ENCODE data around the gene UST. TPM values are rescaled to one million over a fixed set of nuclear protein-coding genes. Genes with fewer than 3 reads are reported as not detected.
A peak's percentile ranks its signal among the peaks of the same experiment; 100 is the strongest.

The UST gene
- total RNA-seq, 5 donors from 2014 or later (not counting 1 experiment from before 2014, with no cell fraction given): 1.9 to 5.3 (median 3.0) TPM

- no peak overlapping the region for H3K4me3 ChIP-seq (ENCODE audit: control insufficient read depth in 1 of 2, extremely low read depth in 1 of 2, low read length in 1 of 2)
- Mint-ChIP-seq H3K9me3 (peaks cover 0 to 9% (median 4%) of the 10 kb centered on the region in 3 donors), H3K4me1 (peaks cover 17 to 36% (median 23%) of the 10 kb centered on the region in 3 donors), H3K36me3 (peaks cover 4% of the 10 kb centered on the region), H3K27ac (peak overlapping the region; percentile 8 to 27), H3K27me3 (peaks cover 4% of the 10 kb centered on the region in 2 donors), H3K4me3 (peak overlapping the region in 2 of 3 donors; percentile 2 to 76)
- DNase-seq (peak in 1 of 35 experiments; percentile 20), ATAC-seq (replicated peaks in 1 of 4) (no peak)
- H3K36me3 ChIP-seq (ENCODE audit: control insufficient read depth in 2 of 2, extremely low read depth in 1 of 2, insufficient read depth in 1 of 2, low read length in 1 of 2): no peaks in the 10 kb centered on the region
- H3K9me3 ChIP-seq: no peaks in the 10 kb centered on the region
- POLR2A ChIA-PET: no interaction called here
- no CpG with 5 or more reads among the region's 4 CpGs for WGBS (ENCODE audit: insufficient coverage)
- no peaks in the 10 kb centered on the region for H3K27me3 ChIP-seq (replicated peaks in 1 of 2; ENCODE audit: control insufficient read depth in 2 of 2, extremely low read depth in 1 of 2, insufficient read depth in 2 of 2, low read length in 1 of 2)
- CTCF ChIA-PET: no interaction called here
- H3K4me1 ChIP-seq (ENCODE audit: control insufficient read depth in 1 of 2, extremely low read depth in 1 of 2, insufficient read depth in 2 of 2, low read length in 2 of 2): peaks cover 9 to 14% of the 10 kb centered on the region in 2 experiments
- peak overlapping the region; percentile 56 for H3K27ac ChIP-seq (ENCODE audit: low read length)
Observed at GRCh38 chr6:148829415-148830101, 82.7 kb downstream of the UST start.

- H3K9me3 ChIP-seq: no peaks in the 10 kb centered on the region
- H3K4me3 Mint-ChIP-seq: peak overlapping the region; percentile 61 to 76 (median 75)
- CTCF ChIA-PET: interaction anchor here in 1 of 2 donors (1.4 kb wide), 1 partner anchor 70 kb away, joined by 6 read pairs; no protein-coding TSS in a partner anchor
- H3K27ac Mint-ChIP-seq: peak overlapping the region; percentile 69 to 72
- H3K4me1 ChIP-seq (ENCODE audit: control insufficient read depth in 1 of 2, extremely low read depth in 1 of 2, insufficient read depth in 2 of 2, low read length in 2 of 2): peaks cover 9 to 17% of the 10 kb centered on the region in 2 experiments
- H3K9me3 Mint-ChIP-seq: peaks cover 0 to 3% (median 0%) of the 10 kb centered on the region in 3 donors
- H3K27ac ChIP-seq (ENCODE audit: low read length): peak overlapping the region; percentile 56
- H3K27me3 ChIP-seq (replicated peaks in 1 of 2; ENCODE audit: control insufficient read depth in 2 of 2, extremely low read depth in 1 of 2, insufficient read depth in 2 of 2, low read length in 1 of 2): no peaks in the 10 kb centered on the region
- H3K27me3 Mint-ChIP-seq: no peaks in the 10 kb centered on the region
- peak overlapping the region in 1 of 2 donors; percentile 40 for H3K4me3 ChIP-seq (ENCODE audit: control insufficient read depth in 1 of 2, extremely low read depth in 1 of 2, low read length in 1 of 2)
- ATAC-seq (replicated peaks in 1 of 4) (peak in 3 of 4 experiments; percentile 45 to 64 (median 49)), DNase-seq (peak in 1 of 35 experiments; percentile 44)
- H3K36me3 ChIP-seq (ENCODE audit: control insufficient read depth in 2 of 2, extremely low read depth in 1 of 2, insufficient read depth in 1 of 2, low read length in 1 of 2): no peaks in the 10 kb centered on the region
- WGBS (ENCODE audit: insufficient coverage): no CpG with 5 or more reads among the region's 3 CpGs
- H3K4me1 Mint-ChIP-seq: peaks cover 17 to 35% (median 25%) of the 10 kb centered on the region in 3 donors
- POLR2A ChIA-PET: no interaction called here
- no peaks in the 10 kb centered on the region for H3K36me3 Mint-ChIP-seq
Observed at GRCh38 chr6:148830614-148831013, 83.8 kb downstream of the UST start.

- Histone ChIP-seq H3K9me3 (no peaks in the 10 kb centered on the region), H3K27ac (ENCODE audit: low read length) (peak overlapping the region; percentile 56), H3K4me1 (ENCODE audit: control insufficient read depth in 1 of 2, extremely low read depth in 1 of 2, insufficient read depth in 2 of 2, low read length in 2 of 2) (peaks cover 9 to 19% of the 10 kb centered on the region in 2 experiments), H3K27me3 (replicated peaks in 1 of 2; ENCODE audit: control insufficient read depth in 2 of 2, extremely low read depth in 1 of 2, insufficient read depth in 2 of 2, low read length in 1 of 2) (no peaks in the 10 kb centered on the region), H3K4me3 (ENCODE audit: control insufficient read depth in 1 of 2, extremely low read depth in 1 of 2, low read length in 1 of 2) (peak overlapping the region in 1 of 2 donors; percentile 40), H3K36me3 (ENCODE audit: control insufficient read depth in 2 of 2, extremely low read depth in 1 of 2, insufficient read depth in 1 of 2, low read length in 1 of 2) (no peaks in the 10 kb centered on the region)
- peak overlapping the region; percentile 61 to 76 (median 75) for H3K4me3 Mint-ChIP-seq
- DNase-seq (peak in 28 of 35 experiments; percentile 4 to 61 (median 19)), ATAC-seq (replicated peaks in 1 of 4) (peak; percentile 69 to 87 (median 76))
- H3K4me1 Mint-ChIP-seq: peaks cover 17 to 37% (median 28%) of the 10 kb centered on the region in 3 donors
- ChIA-PET POLR2A (no interaction called here), CTCF (interaction anchor here in 1 of 2 donors (1.4 kb wide), 1 partner anchor 70 kb away, joined by 6 read pairs; no protein-coding TSS in a partner anchor)
- H3K36me3 Mint-ChIP-seq: no peaks in the 10 kb centered on the region
- no peaks in the 10 kb centered on the region for H3K9me3 Mint-ChIP-seq
- WGBS (ENCODE audit: insufficient coverage): 0% methylated on average over 3 of the region's 6 CpGs
- H3K27ac Mint-ChIP-seq: peak overlapping the region; percentile 69 to 72
- H3K27me3 Mint-ChIP-seq: no peaks in the 10 kb centered on the region
Observed at GRCh38 chr6:148831064-148831463, 84.2 kb downstream of the UST start.

- ChIA-PET POLR2A (no interaction called here), CTCF (interaction anchor here in 1 of 2 donors (1.4 kb wide), 1 partner anchor 71 kb away, joined by 6 read pairs; no protein-coding TSS in a partner anchor)
- H3K27ac ChIP-seq (ENCODE audit: low read length): peak overlapping the region; percentile 56
- H3K4me3 ChIP-seq (ENCODE audit: control insufficient read depth in 1 of 2, extremely low read depth in 1 of 2, low read length in 1 of 2): no peak overlapping the region
- WGBS (ENCODE audit: insufficient coverage): 20% methylated on average over 1 of the region's 5 CpGs
- Mint-ChIP-seq H3K27me3 (no peaks in the 10 kb centered on the region), H3K4me3 (peak overlapping the region in 2 of 3 donors; percentile 61 to 75), H3K36me3 (no peaks in the 10 kb centered on the region), H3K9me3 (no peaks in the 10 kb centered on the region), H3K4me1 (peaks cover 17 to 40% (median 28%) of the 10 kb centered on the region in 3 donors), H3K27ac (no peak overlapping the region)
- no peaks in the 10 kb centered on the region for H3K36me3 ChIP-seq (ENCODE audit: control insufficient read depth in 2 of 2, extremely low read depth in 1 of 2, insufficient read depth in 1 of 2, low read length in 1 of 2)
- ATAC-seq (replicated peaks in 1 of 4) (no peak), DNase-seq (no peak)
- peaks cover 9 to 22% of the 10 kb centered on the region in 2 experiments for H3K4me1 ChIP-seq (ENCODE audit: control insufficient read depth in 1 of 2, extremely low read depth in 1 of 2, insufficient read depth in 2 of 2, low read length in 2 of 2)
- H3K27me3 ChIP-seq (replicated peaks in 1 of 2; ENCODE audit: control insufficient read depth in 2 of 2, extremely low read depth in 1 of 2, insufficient read depth in 2 of 2, low read length in 1 of 2): no peaks in the 10 kb centered on the region
- H3K9me3 ChIP-seq: no peaks in the 10 kb centered on the region
Observed at GRCh38 chr6:148831531-148831930, 84.7 kb downstream of the UST start.

- Mint-ChIP-seq H3K4me1 (peaks cover under 1 to 18% (median 13%) of the 10 kb centered on the region in 3 donors), H3K4me3 (no peak overlapping the region), H3K27ac (no peak overlapping the region), H3K36me3 (no peaks in the 10 kb centered on the region), H3K27me3 (no peaks in the 10 kb centered on the region), H3K9me3 (no peaks in the 10 kb centered on the region)
- no peaks in the 10 kb centered on the region for H3K9me3 ChIP-seq
- DNase-seq (peak in 1 of 35 experiments; percentile 21), ATAC-seq (replicated peaks in 1 of 4) (no peak)
- H3K36me3 ChIP-seq (ENCODE audit: control insufficient read depth in 2 of 2, extremely low read depth in 1 of 2, insufficient read depth in 1 of 2, low read length in 1 of 2): no peaks in the 10 kb centered on the region
- no peaks in the 10 kb centered on the region for H3K27me3 ChIP-seq (replicated peaks in 1 of 2; ENCODE audit: control insufficient read depth in 2 of 2, extremely low read depth in 1 of 2, insufficient read depth in 2 of 2, low read length in 1 of 2)
- H3K27ac ChIP-seq (ENCODE audit: low read length): no peak overlapping the region
- POLR2A ChIA-PET: interaction anchor here in 1 of 2 donors (0.6 kb wide), 1 partner anchor 68 kb away, joined by 3 read pairs; no protein-coding TSS in a partner anchor
- WGBS (ENCODE audit: insufficient coverage): 31% methylated on average over 5 of the region's 7 CpGs
- CTCF ChIA-PET: no interaction called here
- no peak overlapping the region for H3K4me3 ChIP-seq (ENCODE audit: control insufficient read depth in 1 of 2, extremely low read depth in 1 of 2, low read length in 1 of 2)
- peaks cover 3 to 15% of the 10 kb centered on the region in 2 experiments for H3K4me1 ChIP-seq (ENCODE audit: control insufficient read depth in 1 of 2, extremely low read depth in 1 of 2, insufficient read depth in 2 of 2, low read length in 2 of 2)
Observed at GRCh38 chr6:148835920-148836441, 89.2 kb downstream of the UST start.

- Histone ChIP-seq H3K27ac (ENCODE audit: low read length) (no peak overlapping the region), H3K9me3 (no peaks in the 10 kb centered on the region), H3K4me3 (ENCODE audit: control insufficient read depth in 1 of 2, extremely low read depth in 1 of 2, low read length in 1 of 2) (no peak overlapping the region), H3K36me3 (ENCODE audit: control insufficient read depth in 2 of 2, extremely low read depth in 1 of 2, insufficient read depth in 1 of 2, low read length in 1 of 2) (no peaks in the 10 kb centered on the region), H3K27me3 (replicated peaks in 1 of 2; ENCODE audit: control insufficient read depth in 2 of 2, extremely low read depth in 1 of 2, insufficient read depth in 2 of 2, low read length in 1 of 2) (no peaks in the 10 kb centered on the region), H3K4me1 (ENCODE audit: control insufficient read depth in 1 of 2, extremely low read depth in 1 of 2, insufficient read depth in 2 of 2, low read length in 2 of 2) (peaks cover 0 to 10% of the 10 kb centered on the region in 2 experiments)
- Mint-ChIP-seq H3K4me3 (no peak overlapping the region), H3K9me3 (no peaks in the 10 kb centered on the region), H3K27ac (no peak overlapping the region), H3K4me1 (peaks cover 0 to 15% (median 9%) of the 10 kb centered on the region in 3 donors), H3K36me3 (no peaks in the 10 kb centered on the region), H3K27me3 (no peaks in the 10 kb centered on the region)
- ATAC-seq (replicated peaks in 1 of 4) (no peak), DNase-seq (no peak)
- WGBS (ENCODE audit: insufficient coverage): 80% methylated on average over 1 of the region's 2 CpGs
- ChIA-PET POLR2A (interaction anchor here in 1 of 2 donors (0.5 kb wide), 1 partner anchor 504 kb away, joined by 3 read pairs; no protein-coding TSS in a partner anchor), CTCF (no interaction called here)
Observed at GRCh38 chr6:148836751-148837150, 89.9 kb downstream of the UST start.

Data from T-cell (primary cell).